Kidney epithelial cell (primary cell): ENCODE measurements around the gene MOCS2. TPM values are rescaled to one million over a fixed set of nuclear protein-coding genes. Genes with fewer than 3 reads are reported as not detected.

Source experiments
- DNase-seq: peaks from one replicate; pipeline ENCODE4 v3.0.0-alpha.2; 2010; ENCODE audit warnings: low read depth
- H3K27me3 ChIP-seq: 2 replicates; pipeline ENCODE4 v1.6.0; 2011; ENCODE audit warnings: low read length; ENCODE audit not compliant: control insufficient read depth, insufficient read depth
- H3K36me3 ChIP-seq: 2 replicates; pipeline ENCODE4 v1.5.1; 2011; ENCODE audit warnings: low read length; ENCODE audit not compliant: control insufficient read depth, insufficient read depth
- H3K4me3 ChIP-seq: 2 replicates; pipeline ENCODE4 v1.5.1; 2011; ENCODE audit warnings: low read depth, mild to moderate bottlenecking, control low read depth, low read length
- total RNA-seq: library from RNA; depleted of rRNA; stranded (reverse); fragments of >200 nt; gene quantifications from 2 replicates; pipeline ENCODE4 v1.2.3, GENCODE V29; 2015
- TF ChIP-seq, protein P1 (sequence below): IDR thresholded peaks from 2 replicates; pipeline ENCODE4 v1.5.1; 2011; ENCODE audit warnings: mild to moderate bottlenecking, moderate library complexity, low read length, control low read depth, inconsistent platforms; ENCODE audit not compliant: insufficient read depth, poor library complexity, severe bottlenecking

Gene MOCS2
- total RNA-seq, 1 donor from 2014 or later, result 32.0 TPM

DNA sequence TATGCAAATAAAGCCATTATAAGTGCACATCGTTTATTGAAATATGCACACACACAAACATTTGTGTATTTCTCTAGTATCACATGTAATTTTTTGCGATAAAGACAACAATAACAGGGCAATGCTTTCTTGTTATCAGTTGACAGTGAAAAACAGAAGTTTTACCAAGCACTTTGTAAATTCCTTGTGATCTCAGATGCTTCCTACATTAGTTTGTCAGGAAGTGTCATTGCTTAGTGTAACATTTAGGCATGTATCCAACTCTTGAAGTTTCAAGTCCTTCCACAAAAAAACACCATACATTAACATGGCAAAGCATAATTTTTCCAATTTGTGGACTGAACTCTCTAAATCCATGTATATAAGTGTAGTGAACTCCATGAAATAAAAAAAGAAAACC, 46.4 kb downstream of the MOCS2 start:
- TF ChIP-seq, protein P1, sequence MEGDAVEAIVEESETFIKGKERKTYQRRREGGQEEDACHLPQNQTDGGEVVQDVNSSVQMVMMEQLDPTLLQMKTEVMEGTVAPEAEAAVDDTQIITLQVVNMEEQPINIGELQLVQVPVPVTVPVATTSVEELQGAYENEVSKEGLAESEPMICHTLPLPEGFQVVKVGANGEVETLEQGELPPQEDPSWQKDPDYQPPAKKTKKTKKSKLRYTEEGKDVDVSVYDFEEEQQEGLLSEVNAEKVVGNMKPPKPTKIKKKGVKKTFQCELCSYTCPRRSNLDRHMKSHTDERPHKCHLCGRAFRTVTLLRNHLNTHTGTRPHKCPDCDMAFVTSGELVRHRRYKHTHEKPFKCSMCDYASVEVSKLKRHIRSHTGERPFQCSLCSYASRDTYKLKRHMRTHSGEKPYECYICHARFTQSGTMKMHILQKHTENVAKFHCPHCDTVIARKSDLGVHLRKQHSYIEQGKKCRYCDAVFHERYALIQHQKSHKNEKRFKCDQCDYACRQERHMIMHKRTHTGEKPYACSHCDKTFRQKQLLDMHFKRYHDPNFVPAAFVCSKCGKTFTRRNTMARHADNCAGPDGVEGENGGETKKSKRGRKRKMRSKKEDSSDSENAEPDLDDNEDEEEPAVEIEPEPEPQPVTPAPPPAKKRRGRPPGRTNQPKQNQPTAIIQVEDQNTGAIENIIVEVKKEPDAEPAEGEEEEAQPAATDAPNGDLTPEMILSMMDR, result no peak
- Histone ChIP-seq H3K27me3 (no peaks in the 10 kb centered on the region), H3K4me3 (no peak overlapping the region), H3K36me3 (no peaks in the 10 kb centered on the region)
- no peak for DNase-seq

- no peaks in the 10 kb centered on the region for H3K36me3 ChIP-seq
Observed at GRCh38 chr5:53059281-53059680, 50.3 kb downstream of the MOCS2 start.

DNA sequence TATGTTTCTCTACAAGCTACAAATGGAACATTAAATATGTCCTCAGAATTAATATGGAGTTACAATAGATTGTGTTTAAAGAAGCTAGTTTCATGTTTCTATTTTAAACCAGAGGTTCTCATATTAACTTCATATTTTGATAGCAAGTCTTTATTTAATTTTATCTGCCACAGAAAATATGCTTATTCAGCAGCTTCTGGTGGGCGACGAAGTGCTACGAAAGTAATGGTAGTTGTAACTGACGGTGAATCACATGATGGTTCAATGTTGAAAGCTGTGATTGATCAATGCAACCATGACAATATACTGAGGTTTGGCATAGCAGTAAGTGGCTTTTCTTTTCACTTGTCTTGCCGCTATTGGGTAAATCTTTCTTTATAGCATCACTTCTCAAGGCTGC, 54.2 kb downstream of the MOCS2 start:
- Histone ChIP-seq H3K27me3 (no peaks in the 10 kb centered on the region), H3K36me3 (no peaks in the 10 kb centered on the region), H3K4me3 (no peak overlapping the region)
- DNase-seq, result no peak
- TF ChIP-seq, protein P1, result no peak

More at GRCh38 chr5:53059281-53059680, 50.3 kb downstream of the MOCS2 start:
- DNase-seq, result no peak
- TF ChIP-seq, protein P1, result no peak
- Histone ChIP-seq H3K27me3 (no peaks in the 10 kb centered on the region), H3K4me3 (no peak overlapping the region)

- H3K4me3 ChIP-seq, result no peak overlapping the region
- no peaks in the 10 kb centered on the region for H3K27me3 ChIP-seq
- no peak for DNase-seq
- TF ChIP-seq, protein P1, result no peak
- H3K36me3 ChIP-seq, result no peaks in the 10 kb centered on the region
Observed at GRCh38 chr5:53053364-53053763, 56.2 kb downstream of the MOCS2 start.

GRCh38 chr5:53052499-53052898, 57.1 kb downstream of the MOCS2 start:
- TF ChIP-seq, protein P1, result no peak
- Histone ChIP-seq H3K27me3 (no peaks in the 10 kb centered on the region), H3K36me3 (no peaks in the 10 kb centered on the region), H3K4me3 (no peak overlapping the region)
- no peak for DNase-seq

DNA sequence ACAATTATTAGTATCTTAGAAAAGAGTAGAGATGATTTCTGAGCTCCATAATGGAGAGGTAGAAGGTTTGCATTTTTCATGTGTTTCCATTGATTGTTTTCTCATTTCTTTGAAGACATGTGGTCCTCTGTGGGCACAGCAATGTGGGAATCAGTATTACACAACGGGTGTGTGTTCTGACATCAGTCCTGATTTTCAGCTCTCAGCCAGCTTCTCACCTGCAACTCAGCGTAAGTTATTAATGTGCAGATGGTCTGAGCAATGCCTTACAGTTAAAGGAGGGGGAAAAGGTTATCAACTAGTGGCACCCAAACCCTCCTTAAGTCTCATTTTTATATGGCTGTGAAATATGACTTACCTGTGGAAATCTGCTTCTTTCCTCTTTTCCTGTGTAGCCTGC, 61.3 kb downstream of the MOCS2 start:
- Histone ChIP-seq H3K36me3 (no peaks in the 10 kb centered on the region), H3K4me3 (no peak overlapping the region), H3K27me3 (no peaks in the 10 kb centered on the region)
- TF ChIP-seq, protein P1, result no peak
- no peak for DNase-seq

Other genes starting within 250 kb of the MOCS2 start
- 62.0 and 64.7 TPM in 2 replicates for gene ITGA2, start 120.4 kb downstream of the MOCS2 start, total RNA-seq